Panc1 (cell line): Measurements from ENCODE around the gene GPR32.

Experiments
- CTCF ChIP-seq: fragments of 450-650 bp; IDR thresholded peaks from 2 replicates; pipeline ENCODE4 v1.5.1; 2017; ENCODE audit warnings: mild to moderate bottlenecking
- REST ChIP-seq, 2 experiments: IDR thresholded peaks; 2 replicates each; pipeline ENCODE4 v1.6.1; 2011 to 2012; ENCODE audit warnings: low read depth in 2 of 2, control low read depth in 1 of 2, low read length in 1 of 2, mild to moderate bottlenecking in 1 of 2, moderate library complexity in 1 of 2; ENCODE audit not compliant: insufficient read depth in 1 of 2

GRCh38 chr19:50724522-50725217 lies 45.6 kb upstream of the GPR32 start:
- no peak for TF ChIP-seq CTCF
- no peak for TF ChIP-seq REST (IDR thresholded peaks at IDR 0.05; ENCODE audit: insufficient read depth in 1 of 2, low read depth in 2 of 2, low read length in 1 of 2)
